Inflammatory macrophage treated with lipopolysaccharide for 1 hour (primary cell): ENCODE data around the gene CCDC15.
A peak's percentile ranks its signal among the peaks of the same experiment; 100 is the strongest.
"Not testable (repeated sequence)": the region's sequence is repeated elsewhere in the genome, so short reads cannot be mapped to it uniquely, and the experiment has no call there.

Experiments used
- DNase-seq, 2 donors: peaks; one replicate each; pipeline ENCODE4 v3.0.0-alpha.2; 2020 to 2022

Gene CCDC15

DNA sequence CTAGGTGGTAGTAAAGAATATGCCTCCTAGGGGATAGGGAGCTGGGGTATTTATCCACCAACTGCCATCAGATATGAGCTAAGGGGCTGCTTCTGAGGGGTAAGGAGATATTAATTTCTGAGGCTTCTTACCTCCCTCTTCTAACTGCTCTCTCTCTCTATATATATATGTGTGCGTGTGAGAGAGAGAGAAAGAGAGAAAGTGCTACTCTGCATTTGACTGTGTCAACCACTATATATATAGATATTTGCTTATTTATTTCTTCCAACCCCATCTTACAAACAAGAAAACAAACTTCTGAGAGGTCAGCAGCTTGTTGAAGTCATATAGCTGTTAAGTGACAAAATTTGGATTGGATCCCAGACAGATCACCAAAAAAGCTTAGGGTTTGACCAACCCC, 12.3 kb upstream of the CCDC15 start:
- no peak for DNase-seq

DNA sequence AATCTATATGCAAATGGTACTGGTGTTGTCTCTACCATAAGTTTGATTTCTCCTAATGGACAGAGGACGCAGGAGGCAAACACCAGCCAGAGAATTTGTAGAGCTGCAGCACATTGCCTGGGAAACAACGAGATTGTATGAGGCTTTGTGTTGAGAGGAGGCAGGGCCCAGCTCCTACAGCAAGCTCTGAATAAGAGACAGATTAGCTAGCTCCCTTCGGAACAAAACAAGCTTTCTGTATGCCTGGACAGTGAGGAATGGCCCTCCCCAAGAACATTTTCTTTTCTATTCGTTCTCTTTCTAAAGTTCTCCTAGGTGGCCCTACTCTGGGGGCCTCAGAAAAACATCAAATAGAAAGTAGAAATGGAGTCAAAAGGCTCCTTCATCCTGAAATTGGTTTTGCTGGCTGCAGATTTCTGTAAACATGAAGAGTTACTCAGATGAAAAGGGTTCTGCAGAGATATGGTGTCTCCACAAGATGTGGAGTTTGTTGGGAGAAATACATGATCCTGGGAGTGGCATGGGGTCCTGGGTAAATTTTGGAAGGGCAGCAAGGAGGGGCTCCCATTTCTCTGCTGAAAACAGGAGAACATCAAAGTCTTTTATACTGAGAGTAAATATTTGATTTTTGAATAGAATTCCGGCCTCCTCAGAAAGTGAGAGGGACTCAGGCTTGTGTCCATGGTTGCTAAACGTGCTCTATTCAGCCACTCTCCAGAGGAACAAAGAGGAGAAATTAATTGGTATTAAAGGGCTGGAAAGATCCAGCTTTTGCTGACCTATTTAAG, 11.3 kb upstream of the CCDC15 start:
- DNase-seq = no peak

DNA sequence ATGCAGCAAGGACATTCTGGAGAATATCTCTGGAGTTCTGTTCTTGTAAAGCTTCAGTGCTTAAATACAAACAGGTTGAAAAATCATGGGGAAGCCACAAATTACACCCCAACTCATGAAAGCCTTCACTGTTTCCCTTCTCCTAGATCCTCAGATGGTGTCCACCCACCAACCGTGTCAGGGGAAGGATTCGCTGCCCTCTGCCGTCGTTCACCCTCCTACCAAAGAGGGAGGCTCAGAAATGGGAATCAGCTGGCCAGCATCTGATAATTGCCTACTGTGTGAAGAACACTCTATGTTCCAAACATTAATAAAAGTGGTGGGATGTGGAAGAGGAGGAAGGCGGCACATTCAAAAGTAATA, 10.8 kb upstream of the CCDC15 start:
- no peak for DNase-seq

DNA sequence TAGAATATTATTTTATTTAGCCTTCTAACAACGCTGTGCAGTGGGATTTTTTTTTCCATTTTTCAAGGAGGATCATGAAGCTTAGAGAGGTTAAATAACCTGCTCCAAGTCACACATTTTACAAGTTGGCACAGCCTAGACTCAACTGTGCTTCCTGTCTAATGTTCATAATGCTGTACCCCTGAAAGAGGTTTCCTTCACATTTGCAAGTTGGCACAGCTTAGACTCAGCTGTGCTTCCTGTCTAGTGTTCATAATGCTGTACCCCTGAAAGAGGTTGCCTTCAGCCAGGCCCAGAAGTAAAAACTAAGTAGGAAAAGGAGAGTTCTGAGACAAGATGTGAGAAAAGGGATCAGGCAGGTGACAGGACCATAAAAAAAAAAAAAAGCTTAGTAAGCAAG, 10.3 kb upstream of the CCDC15 start:
- no peak for DNase-seq

DNA sequence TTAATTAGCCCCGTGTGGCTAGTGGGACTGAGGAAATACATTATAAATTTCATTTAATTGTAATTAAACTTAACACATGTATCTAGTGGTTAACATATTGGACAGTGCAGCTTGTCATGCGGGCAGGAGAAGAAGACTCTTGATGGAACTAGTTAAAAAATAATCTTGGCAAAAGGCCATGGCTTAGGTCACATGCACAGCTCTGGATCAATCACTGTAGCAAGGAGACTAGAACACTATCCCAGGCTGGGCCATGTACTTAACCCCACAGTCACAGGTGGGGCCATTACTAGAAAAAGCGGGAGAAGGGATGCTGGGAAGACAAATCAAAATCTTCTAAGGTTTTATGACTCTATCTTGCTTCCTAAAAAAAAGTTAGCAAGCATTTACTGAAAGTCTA, 9.4 kb upstream of the CCDC15 start:
- DNase-seq = no peak

DNA sequence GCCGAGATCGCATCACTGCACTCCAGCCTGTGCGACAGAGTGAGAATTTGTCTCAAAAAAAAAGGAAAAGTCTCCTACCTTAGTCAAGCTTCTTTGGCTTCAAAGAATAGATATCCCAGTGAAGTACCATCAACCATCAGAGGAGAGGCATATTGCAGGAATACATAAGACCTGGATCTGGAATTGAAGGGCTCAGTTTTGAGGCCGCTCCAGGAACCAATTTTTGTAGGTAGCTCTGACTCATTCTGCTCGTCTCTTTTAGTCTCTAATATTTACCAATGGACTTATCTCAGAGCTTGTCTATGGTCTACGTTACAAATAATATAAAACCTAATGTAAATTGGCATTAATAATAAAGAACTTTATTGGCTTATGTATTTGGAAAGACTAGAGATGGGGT, 8.2 kb upstream of the CCDC15 start:
- no peak for DNase-seq

DNA sequence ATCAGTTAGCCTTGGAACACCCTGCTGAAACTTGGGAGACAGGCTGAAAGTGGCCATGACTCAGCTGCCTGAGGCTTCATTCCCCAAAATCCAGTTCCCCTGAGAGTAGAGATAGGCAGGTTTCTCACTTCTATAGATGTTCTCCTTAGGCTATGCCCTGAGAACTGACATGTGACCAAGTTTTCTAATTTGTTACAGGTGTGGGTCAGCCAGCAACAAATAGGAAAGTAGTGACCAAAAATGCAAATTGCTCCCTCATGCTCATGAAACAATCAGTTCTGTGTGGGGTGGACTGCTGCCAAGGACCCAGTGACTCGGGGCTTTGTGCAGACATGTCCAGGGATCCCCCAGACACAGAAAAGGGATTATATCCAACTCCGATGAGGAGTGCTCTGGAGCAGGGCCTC, 7.3 kb upstream of the CCDC15 start:
- no peak for DNase-seq

DNA sequence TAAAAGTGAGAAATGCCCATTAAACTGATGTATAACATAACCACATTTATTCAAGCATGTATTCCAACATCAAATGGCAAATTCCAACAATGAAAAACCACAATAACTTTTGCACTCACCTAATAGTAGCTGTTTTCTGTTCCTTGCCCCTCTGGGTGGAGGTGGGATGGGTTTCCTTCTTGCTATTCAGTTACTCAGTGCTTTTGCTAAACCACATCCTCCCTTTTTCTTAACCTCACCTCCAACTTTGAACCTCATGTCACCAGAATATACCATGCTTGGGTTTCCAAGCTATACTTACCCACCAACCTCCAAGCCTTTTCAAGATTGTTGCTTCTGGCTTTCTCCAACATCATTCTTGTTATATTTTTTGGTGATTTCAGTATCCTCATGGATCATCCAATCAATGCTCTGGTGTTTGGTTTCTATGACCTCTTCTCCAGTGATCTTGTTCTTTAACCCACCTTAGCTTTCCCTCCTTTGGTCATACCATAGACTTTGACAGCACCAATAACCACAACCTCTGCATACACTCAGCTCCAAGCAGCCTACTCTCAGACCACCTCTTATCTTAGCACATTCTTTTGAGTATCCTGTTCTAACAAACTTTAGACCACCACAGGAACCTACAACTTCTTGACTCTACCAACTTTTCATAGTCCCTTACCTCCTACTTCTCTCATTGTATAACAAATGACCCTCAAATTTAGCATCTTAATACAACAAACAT, 3.2 kb upstream of the CCDC15 start:
- DNase-seq = no peak

DNA sequence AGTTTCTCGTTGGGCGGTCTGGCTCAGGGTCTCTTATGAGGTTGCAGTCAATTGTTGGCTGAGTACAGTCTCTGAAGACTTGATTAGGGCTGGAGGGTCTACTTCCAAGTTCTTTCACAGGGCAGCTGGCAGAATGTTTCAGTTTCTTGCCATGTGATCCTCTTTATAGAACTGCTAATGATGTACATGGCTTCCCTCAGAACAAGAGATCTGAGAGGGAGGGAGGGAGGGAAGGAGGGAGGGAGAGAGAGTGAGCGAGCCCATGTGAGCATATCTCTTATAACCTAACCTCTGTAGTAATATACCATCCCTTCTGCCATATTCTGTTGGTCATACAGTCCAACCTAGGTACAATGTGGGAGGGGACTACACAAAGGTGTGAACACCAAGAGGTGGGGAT, 2.7 kb upstream of the CCDC15 start:
- no peak for DNase-seq

DNA sequence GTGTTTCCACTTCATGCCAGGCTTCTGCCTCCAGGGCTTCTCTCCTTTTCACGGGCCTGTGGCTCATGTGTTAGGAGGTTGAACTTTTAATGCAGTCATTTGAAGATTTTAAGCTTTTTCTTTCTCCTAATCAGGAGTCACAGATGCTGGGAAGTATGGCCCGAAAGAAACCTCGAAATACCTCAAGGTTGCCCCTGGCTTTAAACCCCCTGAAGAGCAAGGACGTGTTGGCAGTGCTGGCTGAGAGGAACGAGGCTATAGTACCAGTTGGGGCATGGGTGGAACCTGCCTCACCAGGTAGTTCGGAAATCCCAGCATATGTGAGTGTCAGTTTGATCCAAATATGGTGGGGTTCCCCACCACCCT, 571 bp downstream of the CCDC15 start:
- no peak for DNase-seq

DNA sequence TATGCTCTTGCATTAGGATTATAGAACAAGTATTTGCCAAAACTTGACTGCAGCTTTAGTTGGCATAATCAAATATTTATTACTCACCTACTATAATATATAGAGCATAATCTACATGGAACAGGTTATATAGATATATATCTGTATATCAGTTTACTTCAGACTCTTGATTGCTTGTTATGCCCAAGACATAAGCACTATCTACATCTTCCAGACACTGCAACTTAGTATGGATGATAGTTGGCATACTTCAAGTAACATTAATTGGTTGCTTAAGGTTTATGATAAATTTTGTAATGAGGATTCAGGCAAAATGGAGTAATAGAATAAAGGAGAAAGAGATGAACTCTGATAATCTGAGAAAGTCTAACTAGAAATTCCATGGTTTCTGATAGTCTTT, 1.0 kb downstream of the CCDC15 start:
- DNase-seq = no peak

DNA sequence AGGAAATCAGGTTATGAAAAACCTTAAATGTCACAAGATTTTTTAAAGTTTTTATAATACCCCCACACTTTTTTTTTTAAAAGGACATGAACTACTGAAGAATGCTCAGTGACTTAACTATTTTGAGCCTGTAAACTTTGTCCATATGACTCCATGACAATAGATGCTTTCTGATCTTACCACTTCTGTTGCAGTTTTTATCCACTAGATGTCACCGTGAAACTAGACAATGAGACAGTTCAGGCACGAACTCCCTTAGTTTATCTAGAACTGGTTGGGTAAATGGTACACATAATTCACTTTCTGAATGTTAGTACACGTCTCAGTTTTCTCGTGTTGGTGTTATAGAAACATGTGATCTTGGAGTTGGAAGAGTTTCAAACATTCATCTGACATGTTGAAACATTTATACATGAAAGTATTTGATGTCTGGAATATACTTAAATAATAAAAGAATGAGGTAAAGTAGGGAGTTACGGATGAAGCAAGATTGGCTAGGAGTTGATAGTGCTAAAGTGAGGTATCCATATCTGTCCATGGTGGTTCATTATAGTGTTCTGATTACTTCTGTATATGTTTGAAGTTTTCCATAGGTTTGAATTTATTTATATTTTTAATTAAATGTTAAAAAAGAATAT, 8.1 kb downstream of the CCDC15 start:
- peak; percentile 67 to 88 for DNase-seq

DNA sequence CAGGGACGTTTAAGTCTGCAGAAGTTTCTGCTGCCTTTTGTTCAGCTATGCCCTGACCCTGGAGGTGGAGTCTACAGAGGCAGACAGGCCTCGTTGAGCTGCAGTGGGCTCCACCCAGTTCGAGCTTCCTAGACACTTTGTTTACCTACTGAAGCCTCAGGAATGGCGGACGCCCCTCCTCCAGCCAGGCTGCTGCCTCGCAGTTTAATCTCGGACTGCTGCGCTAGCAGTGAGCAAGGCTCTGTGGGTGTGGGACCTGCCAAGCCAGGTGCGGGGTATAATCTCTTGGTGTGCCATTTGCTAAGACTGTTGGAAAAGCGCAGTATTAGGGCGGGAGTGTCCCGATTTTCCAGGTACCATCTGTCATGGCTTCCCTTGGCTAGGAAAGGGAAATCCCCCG, 14.2 kb downstream of the CCDC15 start:
- not testable (repeated sequence) for DNase-seq

DNA sequence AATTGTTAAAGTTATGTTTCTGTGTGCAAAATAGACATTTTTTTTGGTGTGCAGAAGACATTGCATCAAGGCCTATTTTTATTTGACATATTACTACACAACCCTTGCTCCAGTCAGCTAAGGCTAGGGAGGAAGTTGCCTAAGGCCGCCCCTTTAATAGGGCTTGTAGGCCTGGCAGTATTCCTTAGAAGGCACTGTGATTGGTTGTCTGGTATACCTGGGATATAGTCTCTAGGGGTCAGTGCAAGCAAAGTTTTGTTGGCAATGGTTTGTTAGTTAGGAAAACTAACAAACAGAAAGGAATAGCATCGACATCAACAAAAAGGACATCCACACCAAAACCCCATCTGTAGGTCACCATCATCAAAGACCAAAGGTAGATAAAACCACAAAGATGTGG, 16.9 kb downstream of the CCDC15 start:
- peak; percentile 52 to 59 for DNase-seq

DNA sequence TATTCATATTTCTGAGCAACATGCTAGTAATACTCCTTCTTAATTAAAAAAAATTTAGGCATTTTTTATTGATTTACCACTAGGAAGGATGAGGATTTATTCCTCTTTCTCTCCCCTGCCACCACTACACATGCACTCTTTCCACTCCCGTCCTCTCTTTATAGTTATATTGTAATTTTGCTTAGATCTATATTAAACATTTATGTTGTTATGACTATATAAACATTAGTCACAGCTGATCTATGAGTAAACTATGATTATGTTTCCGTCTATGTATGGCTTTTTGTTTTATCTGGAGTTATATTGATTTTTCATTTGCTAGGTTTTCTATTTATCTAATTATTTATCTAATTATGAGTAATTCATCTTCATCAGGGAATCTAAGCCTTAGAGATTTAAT, 17.8 kb downstream of the CCDC15 start:
- no peak for DNase-seq

DNA sequence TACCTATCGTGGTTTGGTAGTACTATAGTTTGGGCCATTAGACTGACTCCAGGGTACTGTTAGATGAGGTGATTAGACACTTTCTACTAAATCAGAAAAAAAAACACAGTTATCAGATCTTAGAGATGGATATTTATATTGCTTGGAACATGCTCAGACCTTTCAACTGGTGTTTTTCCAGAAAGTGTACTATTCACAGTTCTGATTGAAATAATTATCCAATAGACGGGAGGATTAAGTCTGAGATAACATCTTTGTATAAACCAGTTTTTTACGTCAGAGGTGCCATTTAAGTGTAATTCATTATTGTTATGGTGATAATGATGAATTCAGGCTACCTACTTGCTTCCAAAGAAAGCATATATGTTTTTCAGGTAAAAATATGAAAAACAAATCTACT, 22.5 kb downstream of the CCDC15 start:
- no peak for DNase-seq

DNA sequence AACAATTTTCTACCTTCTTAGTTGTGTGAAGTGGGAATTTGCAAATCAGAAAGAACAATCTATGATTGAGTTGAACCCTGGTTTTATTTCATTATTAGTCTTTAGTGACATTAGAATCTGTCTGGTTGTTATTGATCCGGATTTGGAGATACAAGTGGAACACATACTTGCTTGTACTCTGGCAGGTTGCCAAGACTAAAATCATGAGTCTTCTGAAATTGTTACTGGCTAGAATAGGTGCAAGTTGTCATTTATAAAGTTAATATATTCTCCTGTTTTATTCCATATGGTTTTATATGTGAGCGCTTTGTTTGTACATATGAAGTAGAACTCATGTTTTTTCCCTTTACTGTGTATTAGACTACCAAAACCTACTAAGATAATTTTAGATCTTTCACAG, 23.0 kb downstream of the CCDC15 start:
- no peak for DNase-seq

DNA sequence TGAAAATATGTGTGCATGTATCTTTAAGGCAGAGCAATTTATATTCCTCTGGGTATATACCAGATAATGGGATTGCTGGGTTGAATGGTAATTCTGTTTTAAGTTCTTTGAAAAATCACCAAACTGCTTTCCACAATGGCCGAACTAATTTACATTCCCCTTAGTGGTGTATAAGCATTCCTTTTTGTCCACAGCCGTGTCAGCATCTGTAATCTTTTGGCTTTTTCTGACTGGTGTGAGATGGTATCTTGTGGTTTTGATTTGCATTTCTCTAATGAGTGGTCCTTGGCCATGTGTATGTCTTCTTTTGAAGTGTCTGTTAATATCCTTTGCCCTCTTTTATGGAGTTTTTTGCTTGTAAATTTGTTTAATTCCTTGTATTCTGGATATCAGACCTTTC, 24.3 kb downstream of the CCDC15 start:
- DNase-seq = no peak

DNA sequence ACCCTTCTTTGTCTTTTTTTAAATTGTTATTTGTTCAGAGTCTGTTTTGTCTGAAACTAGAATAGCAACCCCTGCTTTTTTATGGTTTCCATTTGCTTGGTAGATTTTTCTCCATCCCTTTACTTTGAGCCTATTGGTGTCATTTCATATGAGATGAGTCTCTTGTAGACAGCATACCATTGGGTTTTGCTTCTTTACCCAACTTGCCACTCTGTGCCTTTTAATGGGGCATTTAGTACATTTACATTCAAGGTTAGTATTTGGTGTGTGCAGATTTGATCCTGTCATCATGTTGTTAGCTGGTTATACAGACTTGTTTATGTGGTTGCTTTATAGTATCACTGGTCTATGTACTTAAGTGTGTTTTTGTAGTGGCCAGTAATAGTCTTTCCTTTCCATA, 28.0 kb downstream of the CCDC15 start:
- no peak for DNase-seq

DNA sequence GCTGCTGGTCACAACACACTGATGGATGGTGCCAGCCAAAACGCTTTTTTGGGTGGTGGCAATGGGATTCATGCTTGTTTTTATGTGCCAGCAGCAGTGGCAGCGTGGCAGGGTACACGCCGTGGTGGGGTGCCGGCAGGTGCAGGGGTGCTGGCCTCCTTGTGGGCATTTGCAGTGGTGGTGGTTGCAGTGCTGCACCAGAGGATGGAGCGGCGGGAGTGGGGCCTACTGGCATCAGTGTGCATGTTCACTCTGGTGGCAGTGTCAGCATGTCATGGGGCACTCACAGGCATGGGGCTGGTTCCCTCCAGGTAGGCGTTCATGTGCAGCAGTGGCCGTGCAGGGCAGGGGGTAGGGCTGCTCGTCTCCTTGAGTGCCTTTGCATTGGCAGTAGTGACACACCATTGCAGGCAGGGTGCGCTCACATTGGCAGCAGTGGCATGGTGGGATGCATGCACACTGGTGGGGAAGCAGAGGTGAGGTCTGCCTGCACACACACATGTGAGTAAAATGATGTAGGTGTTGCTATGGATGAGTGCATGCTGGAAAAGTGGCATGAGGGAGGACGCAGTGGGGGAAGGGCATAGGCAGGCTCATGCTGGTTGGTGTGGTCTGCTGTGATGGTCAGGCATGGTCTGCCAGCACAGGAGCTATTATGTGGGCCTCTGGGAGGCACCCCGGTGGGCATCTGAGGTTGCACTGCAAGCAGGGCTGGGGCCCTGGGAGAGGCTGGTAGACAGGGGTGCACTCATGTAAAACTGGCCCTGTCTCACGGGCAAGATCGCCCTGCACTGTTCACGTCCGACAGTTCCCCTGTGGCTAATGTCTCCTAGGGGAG, 29.9 kb downstream of the CCDC15 start:
- DNase-seq = no peak

DNA sequence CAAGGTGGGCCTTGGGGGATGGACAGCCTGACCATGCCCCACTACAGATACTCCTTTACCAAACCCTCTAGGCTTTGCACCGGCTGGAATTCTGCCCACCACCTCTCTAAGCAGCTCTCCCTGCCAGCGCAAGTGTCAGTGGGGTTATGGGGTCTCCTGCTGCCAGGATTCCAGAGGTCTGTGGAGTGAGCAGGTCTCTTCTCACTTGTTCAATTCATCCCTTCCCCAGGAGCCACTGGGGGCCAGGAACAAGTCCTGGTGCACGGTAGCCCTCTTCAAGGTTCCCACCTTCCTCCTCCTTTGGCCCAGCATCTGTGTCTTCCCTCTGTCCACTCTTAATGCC, 30.5 kb downstream of the CCDC15 start:
- DNase-seq = no peak

DNA sequence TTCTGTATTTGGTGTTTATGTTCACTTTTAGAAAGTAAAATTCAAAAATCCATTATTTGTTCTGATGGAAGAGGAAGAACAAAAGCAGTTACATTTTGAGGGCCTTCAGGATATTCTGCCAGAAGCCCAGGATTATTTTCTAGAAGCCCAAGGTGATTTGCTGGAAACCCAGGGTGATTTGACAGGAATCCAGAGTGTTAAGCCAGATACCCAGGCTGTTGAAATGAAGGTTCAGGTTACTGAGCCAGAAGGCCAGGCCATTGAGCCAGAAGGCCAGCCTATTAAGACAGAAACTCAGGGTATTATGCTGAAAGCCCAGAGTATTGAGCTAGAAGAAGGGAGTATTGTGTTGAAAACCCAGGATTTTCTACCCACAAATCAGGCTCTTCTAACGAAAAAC, 33.1 kb downstream of the CCDC15 start:
- no peak for DNase-seq

DNA sequence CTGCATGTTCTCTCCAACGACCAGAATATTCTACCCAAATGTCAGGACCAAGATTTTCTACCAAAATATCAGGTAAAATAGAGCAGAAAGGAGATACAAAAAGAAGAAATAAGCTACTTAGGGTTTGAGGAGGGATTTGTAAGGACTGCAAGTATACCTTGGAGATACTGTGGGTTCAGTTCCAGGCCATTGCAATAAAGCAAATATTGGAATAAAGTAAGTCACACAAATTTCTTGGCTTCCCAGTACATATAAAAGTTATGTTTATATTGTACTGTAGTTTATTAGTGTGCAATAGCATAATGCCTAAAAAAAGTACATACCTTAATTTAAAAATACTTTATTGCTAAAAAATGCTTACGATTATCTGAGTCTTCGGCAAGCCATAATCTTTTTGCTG, 34.1 kb downstream of the CCDC15 start:
- no peak for DNase-seq
